Transverse colon (tissue), 3 donors: ENCODE results near the gene PDXP.

Experiments
- POLR2A ChIP-seq: fragments of 450-650 bp; IDR thresholded peaks from one replicate; pipeline ENCODE4 v1.6.1; 2016; ENCODE audit warnings: antibody characterized with exemption, mild to moderate bottlenecking, moderate library complexity
- TF ChIP-seq, protein P1 (sequence below), 5 experiments: fragments of 200-600 bp in 3 of 5; fragments of 450-650 bp in 2 of 5; sonication (generic) in 3 of 5; IDR thresholded peaks; 1 replicate in 2 of 5; 2 replicates in 3 of 5; pipeline ENCODE4 v1.5.1; 2016 to 2017; ENCODE audit warnings: antibody characterized with exemption in 5 of 5, inconsistent platforms in 3 of 5, mild to moderate bottlenecking in 2 of 5, moderate library complexity in 1 of 5

DNA sequence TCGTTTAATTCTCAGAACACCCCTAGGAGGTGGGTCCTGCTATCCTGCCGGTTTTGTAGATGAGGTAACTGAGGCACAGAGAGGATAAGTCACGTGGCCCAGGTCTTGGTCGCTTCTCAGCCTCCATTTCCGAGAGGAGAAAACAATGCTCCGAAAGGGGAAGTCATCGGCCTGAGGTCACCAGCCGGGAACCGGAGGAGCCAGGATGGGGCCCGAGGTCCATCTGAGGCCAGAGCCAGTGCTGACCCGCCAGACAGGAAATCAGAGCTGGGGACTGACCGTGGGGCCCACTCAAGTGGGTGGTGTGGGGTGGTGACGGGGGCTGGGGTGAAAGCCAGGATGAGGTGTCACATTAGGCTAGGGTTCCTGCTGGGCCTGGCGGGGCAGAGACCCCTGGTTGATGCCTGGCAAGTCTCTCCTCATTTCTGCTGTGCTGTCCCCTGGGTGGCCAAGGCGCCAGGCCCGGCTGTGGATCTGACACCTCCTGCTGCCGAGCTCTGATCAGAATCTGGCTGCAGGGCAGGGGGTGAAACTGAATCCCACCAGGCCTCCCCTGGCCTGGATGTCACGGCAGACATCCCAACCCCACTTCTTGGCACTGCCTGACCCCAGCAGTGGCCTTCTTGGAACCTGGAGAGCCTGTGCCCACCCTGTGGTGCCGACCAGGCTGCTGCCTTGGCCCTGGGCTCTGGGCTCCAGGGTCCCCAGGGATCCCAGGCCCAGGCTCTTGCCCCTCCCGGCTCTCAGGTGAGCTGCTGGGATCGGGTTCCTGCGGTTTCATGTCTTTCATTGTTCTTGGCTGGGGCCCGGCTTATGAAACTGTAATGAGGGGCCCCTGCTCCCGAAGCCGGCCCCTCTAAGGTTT is 50.3 kb downstream of the PDXP start:
- TF ChIP-seq, protein P1, sequence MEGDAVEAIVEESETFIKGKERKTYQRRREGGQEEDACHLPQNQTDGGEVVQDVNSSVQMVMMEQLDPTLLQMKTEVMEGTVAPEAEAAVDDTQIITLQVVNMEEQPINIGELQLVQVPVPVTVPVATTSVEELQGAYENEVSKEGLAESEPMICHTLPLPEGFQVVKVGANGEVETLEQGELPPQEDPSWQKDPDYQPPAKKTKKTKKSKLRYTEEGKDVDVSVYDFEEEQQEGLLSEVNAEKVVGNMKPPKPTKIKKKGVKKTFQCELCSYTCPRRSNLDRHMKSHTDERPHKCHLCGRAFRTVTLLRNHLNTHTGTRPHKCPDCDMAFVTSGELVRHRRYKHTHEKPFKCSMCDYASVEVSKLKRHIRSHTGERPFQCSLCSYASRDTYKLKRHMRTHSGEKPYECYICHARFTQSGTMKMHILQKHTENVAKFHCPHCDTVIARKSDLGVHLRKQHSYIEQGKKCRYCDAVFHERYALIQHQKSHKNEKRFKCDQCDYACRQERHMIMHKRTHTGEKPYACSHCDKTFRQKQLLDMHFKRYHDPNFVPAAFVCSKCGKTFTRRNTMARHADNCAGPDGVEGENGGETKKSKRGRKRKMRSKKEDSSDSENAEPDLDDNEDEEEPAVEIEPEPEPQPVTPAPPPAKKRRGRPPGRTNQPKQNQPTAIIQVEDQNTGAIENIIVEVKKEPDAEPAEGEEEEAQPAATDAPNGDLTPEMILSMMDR (IDR thresholded peaks at IDR 0.05): no peak
- no peak for TF ChIP-seq POLR2A
